Activated T-cell treated with anti-CD3 and anti-CD28 coated beads, Interleukin-2, amount 50 U/mL, for 72 hours (primary cell): ENCODE data around the gene BFAR. TPM values are rescaled to one million over a fixed set of nuclear protein-coding genes. Genes with fewer than 3 reads are reported as not detected.

ENCODE experiments used
- ATAC-seq, 2 donors: fragments of 150-1000 bp; cut with Tn5 transposase; replicated peaks in 1 of 2; 2 replicates each; pipeline ENCODE4 v1.10.0; 2021; ENCODE audit warnings: moderate library complexity in 2 of 2, mild to moderate bottlenecking in 1 of 2
- DNase-seq, 2 donors: peaks; one replicate each; pipeline ENCODE4 v3.0.0; 2021 to 2022; ENCODE audit warnings: mixed read lengths in 1 of 2
- H3K27ac Mint-ChIP-seq: one replicate; pipeline ENCODE4 v1.8.0; 2022; ENCODE audit warnings: mild to moderate bottlenecking, moderate library complexity, mixed read lengths
- H3K27me3 Mint-ChIP-seq: one replicate; pipeline ENCODE4 v1.8.0; 2022; ENCODE audit warnings: low read depth, mixed read lengths
- H3K36me3 Mint-ChIP-seq, 2 donors: one replicate each; pipeline ENCODE4 v1.8.0; 2022; ENCODE audit warnings: mixed read lengths in 2 of 2, mild to moderate bottlenecking in 1 of 2; ENCODE audit not compliant: insufficient read depth in 2 of 2
- H3K4me1 Mint-ChIP-seq: one replicate; pipeline ENCODE4 v1.8.0; 2022; ENCODE audit warnings: low read depth, mixed read lengths
- H3K4me3 Mint-ChIP-seq, 2 donors: one replicate each; pipeline ENCODE4 v1.8.0; 2022; ENCODE audit warnings: mild to moderate bottlenecking in 2 of 2, mixed read lengths in 2 of 2, moderate library complexity in 2 of 2
- H3K9me3 Mint-ChIP-seq, 2 donors: one replicate each; pipeline ENCODE4 v1.8.0; 2022; ENCODE audit warnings: mixed read lengths in 2 of 2
- total RNA-seq, 2 donors: library from RNA; stranded (reverse); gene quantifications; one replicate each; pipeline ENCODE4 v1.2.3, GENCODE V29; 2022

The BFAR gene, protein sequence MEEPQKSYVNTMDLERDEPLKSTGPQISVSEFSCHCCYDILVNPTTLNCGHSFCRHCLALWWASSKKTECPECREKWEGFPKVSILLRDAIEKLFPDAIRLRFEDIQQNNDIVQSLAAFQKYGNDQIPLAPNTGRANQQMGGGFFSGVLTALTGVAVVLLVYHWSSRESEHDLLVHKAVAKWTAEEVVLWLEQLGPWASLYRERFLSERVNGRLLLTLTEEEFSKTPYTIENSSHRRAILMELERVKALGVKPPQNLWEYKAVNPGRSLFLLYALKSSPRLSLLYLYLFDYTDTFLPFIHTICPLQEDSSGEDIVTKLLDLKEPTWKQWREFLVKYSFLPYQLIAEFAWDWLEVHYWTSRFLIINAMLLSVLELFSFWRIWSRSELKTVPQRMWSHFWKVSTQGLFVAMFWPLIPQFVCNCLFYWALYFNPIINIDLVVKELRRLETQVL
- 10 to 100 TPM; 67.3 to 79.7 TPM for total RNA-seq

- ATAC-seq (peak; percentile 82 to 83), DNase-seq (peak; percentile 99)
- Mint-ChIP-seq H3K36me3 (peaks cover 6 to 9% of the 10 kb centered on the region in 2 donors), H3K27me3 (no peaks in the 10 kb centered on the region), H3K9me3 (no peaks in the 10 kb centered on the region), H3K4me3 (peak within 1 kb of the TSS; percentile 99 to 100), H3K4me1 (peaks cover 69% of the 10 kb centered on the region), H3K27ac (peak within 1 kb of the TSS; percentile 95)
Observed at GRCh38 chr16:14632693-14633569, at the start of gene BFAR. Gene BFAR (plus strand): TSS chr16:14632951. CDS start chr16:14644347, 11,396 bp downstream.

DNA sequence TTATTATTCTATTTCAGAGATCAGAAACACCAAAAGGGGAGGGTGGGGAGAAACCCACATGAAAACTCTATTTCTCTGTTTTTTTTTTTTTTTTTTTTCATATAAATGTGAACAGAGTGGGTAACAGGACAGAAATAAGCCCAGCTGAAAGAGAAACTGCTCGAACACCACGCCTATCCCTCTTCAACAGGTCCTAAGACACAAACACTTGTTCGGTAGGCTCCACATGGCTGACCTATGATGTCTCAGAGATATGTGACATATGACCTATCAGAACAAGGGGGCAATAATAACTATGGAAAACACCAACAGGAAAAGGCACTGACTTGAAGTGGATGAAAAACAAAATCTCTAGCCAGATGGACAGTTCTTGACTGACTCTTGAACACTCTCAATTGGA, 47.5 kb upstream of the BFAR start:
- ATAC-seq (no peak), DNase-seq (no peak)
- H3K36me3 Mint-ChIP-seq, result peaks cover 11 to 31% of the 10 kb centered on the region in 2 donors
- H3K27me3 Mint-ChIP-seq, result no peaks in the 10 kb centered on the region
- no peak overlapping the region for H3K4me3 Mint-ChIP-seq
- no peaks in the 10 kb centered on the region for H3K9me3 Mint-ChIP-seq
- H3K4me1 Mint-ChIP-seq, result no peaks in the 10 kb centered on the region
- H3K27ac Mint-ChIP-seq, result no peak overlapping the region

DNA sequence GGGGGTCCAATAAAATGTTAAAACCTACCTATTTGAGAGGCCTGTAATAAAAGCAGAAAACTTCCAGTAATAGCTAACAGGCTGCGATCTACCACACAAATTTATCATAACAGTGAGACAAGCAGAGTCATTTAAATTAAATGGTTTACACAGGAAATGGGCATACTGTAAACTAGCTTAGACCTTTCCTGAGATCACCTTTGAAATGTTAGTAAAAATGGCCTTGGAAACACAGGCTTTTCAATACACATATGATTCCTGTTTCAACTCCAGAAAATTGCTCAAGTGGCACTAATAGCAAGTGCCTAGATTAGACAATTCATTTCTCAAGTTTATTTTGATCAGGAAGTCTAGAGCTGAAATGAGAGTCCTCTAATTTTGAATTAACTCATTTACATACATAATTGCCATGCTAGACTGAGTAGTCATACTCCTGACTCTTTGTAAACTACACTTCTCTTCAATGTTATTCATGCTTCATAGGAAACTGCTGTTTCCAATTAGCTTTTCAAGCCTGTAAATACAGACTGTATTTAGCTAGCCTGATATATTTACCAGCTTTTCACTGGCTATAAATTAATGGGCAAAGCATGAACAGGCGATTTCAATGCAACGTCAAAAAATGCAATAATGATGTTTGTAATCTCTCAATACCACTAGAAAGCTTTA, 46.0 kb upstream of the BFAR start:
- Mint-ChIP-seq H3K27ac (peak overlapping the region; percentile 7), H3K36me3 (peaks cover 11 to 32% of the 10 kb centered on the region in 2 donors)
- DNase-seq, result no peak

DNA sequence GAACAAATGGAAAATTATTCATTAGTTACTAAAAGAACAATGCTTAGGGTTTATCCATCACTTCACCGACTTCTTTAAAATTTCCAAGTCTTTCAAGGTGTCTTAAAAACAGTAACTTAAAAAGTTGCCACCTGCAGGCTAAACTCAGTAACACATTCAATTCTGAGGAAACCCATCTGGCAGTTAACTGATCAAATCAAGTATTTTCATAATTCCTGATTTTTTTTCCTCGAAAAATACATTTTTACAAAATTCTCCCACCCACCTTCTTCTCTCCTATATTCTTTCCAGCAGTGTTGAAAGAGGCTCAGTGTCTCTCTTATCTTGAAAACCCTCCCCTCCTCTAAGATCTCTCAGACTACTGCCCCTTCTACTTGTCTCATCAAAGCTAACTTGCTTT, 32.6 kb upstream of the BFAR start:
- DNase-seq, result no peak
- peaks cover 6 to 41% of the 10 kb centered on the region in 2 donors for H3K36me3 Mint-ChIP-seq
- H3K9me3 Mint-ChIP-seq, result no peaks in the 10 kb centered on the region
- H3K4me3 Mint-ChIP-seq, result no peak overlapping the region
- H3K27ac Mint-ChIP-seq, result peak overlapping the region; percentile 22
- ATAC-seq, result no peak
- H3K27me3 Mint-ChIP-seq, result no peaks in the 10 kb centered on the region
- H3K4me1 Mint-ChIP-seq, result no peaks in the 10 kb centered on the region

More for the DNA sequence above, 46.0 kb upstream of the BFAR start:
- ATAC-seq, result no peak
- no peaks in the 10 kb centered on the region for H3K9me3 Mint-ChIP-seq
- H3K4me3 Mint-ChIP-seq, result no peak overlapping the region
- no peaks in the 10 kb centered on the region for H3K4me1 Mint-ChIP-seq
- H3K27me3 Mint-ChIP-seq, result no peaks in the 10 kb centered on the region

DNA sequence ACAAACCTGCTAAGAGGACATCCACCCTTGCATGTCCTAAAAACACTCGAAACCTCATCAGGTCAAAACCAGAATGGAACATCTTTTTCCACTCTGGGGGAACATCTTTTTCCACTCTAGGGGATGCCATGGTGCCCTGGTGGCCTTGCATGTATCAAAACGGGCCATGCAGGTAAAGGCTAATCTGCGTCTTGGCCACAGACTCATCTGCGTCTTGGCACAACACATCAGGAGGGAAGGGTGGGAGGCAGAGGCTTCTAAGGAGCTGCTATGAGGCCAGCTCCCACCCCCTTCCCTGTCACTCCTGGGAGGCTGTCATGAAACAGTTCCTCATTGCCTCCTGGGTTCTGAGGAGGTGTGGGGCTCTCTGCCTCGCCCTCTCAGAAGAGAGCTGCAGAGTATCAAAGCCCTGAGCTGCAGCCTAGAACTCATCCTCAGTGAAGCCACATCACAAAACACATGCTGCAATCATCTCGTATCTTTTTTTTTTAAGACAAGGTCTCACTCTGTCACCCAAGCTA, 30.2 kb upstream of the BFAR start:
- H3K27me3 Mint-ChIP-seq, result no peaks in the 10 kb centered on the region
- no peak overlapping the region for H3K27ac Mint-ChIP-seq
- DNase-seq (no peak), ATAC-seq (no peak)
- peaks cover 8 to 44% of the 10 kb centered on the region in 2 donors for H3K36me3 Mint-ChIP-seq
- H3K9me3 Mint-ChIP-seq, result no peaks in the 10 kb centered on the region
- H3K4me1 Mint-ChIP-seq, result no peaks in the 10 kb centered on the region
- no peak overlapping the region for H3K4me3 Mint-ChIP-seq

DNA sequence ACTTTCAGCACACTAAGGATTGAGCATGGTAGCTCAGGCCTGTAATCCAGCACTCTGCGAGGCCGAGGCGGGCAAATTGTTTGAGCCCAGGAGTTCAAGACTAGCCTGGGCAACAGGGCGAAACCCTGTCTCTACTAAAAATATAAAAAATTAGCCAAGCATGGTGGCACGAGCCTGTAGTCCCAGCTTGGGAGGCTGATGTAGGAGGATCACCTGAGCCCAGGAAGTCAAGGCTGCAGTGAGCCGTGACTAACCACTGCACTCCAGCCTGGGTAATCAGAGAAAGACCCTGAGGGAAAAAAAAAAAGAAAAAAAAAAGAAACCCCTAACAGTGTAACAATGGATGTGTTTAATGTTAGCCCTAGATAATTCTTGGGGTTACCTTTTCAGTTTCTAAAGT, 26.6 kb upstream of the BFAR start:
- DNase-seq, result no peak
- no peak for ATAC-seq
- no peaks in the 10 kb centered on the region for H3K27me3 Mint-ChIP-seq
- H3K9me3 Mint-ChIP-seq, result no peaks in the 10 kb centered on the region
- H3K4me3 Mint-ChIP-seq, result no peak overlapping the region
- peaks cover 7 to 37% of the 10 kb centered on the region in 2 donors for H3K36me3 Mint-ChIP-seq
- H3K27ac Mint-ChIP-seq, result no peak overlapping the region
- no peaks in the 10 kb centered on the region for H3K4me1 Mint-ChIP-seq

DNA sequence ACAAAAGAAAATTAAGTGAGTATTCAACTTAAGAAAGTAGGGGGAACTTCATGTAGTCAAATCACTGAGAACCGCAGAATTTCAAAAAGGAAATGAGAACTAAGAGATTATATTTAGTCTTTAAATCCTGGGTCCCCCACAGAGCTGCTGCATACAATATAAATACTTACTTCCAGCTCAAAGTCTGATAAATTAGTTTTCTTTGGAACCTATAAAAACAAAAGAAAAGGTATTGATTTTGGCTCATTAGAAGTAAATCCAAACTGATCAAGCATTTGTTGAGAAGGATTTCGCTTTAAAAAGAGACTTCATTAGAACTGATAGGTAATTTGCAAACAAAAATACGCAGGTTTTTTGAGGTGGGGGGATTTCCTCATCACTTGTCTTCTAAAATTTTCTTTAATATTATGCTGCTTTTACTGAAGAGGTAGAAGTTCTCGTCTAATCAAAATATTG, 24.6 kb upstream of the BFAR start:
- H3K36me3 Mint-ChIP-seq, result peaks cover 4 to 27% of the 10 kb centered on the region in 2 donors
- ATAC-seq, result no peak
- no peaks in the 10 kb centered on the region for H3K9me3 Mint-ChIP-seq
- H3K27ac Mint-ChIP-seq, result no peak overlapping the region
- H3K4me1 Mint-ChIP-seq, result no peaks in the 10 kb centered on the region
- no peak for DNase-seq
- no peaks in the 10 kb centered on the region for H3K27me3 Mint-ChIP-seq
- no peak overlapping the region for H3K4me3 Mint-ChIP-seq

DNA sequence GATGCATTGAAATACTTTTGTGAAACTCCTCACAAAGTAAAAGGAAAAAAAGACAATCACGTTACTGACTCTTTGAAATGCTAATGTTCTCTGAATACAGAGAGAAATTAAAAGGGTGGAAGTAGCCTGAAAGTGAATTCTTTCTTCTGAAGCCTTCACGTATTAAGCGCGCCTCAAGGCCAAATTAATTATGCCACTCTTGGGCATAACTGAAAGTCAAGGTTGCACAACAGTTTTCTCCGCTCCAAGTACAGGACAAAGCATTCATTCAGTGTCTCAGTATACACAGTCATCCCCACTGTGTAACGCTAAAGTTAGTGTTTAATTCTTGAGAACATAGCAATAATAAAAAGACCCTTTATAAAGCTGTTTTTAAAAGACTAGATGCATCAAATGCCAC, 24.1 kb upstream of the BFAR start:
- Mint-ChIP-seq H3K27ac (peak overlapping the region; percentile 55), H3K4me3 (no peak overlapping the region), H3K9me3 (no peaks in the 10 kb centered on the region), H3K36me3 (peaks cover 4 to 28% of the 10 kb centered on the region in 2 donors), H3K27me3 (no peaks in the 10 kb centered on the region), H3K4me1 (no peaks in the 10 kb centered on the region)
- ATAC-seq (no peak), DNase-seq (no peak)

- H3K27me3 Mint-ChIP-seq, result no peaks in the 10 kb centered on the region
- DNase-seq (no peak), ATAC-seq (no peak)
- no peak overlapping the region for H3K27ac Mint-ChIP-seq
- H3K4me1 Mint-ChIP-seq, result no peaks in the 10 kb centered on the region
- no peaks in the 10 kb centered on the region for H3K9me3 Mint-ChIP-seq
- no peak overlapping the region for H3K4me3 Mint-ChIP-seq
- H3K36me3 Mint-ChIP-seq, result peaks cover 5 to 28% of the 10 kb centered on the region in 2 donors
Observed at GRCh38 chr16:14609716-14610115, 23.0 kb upstream of the BFAR start.

- Mint-ChIP-seq H3K4me1 (no peaks in the 10 kb centered on the region), H3K4me3 (no peak overlapping the region), H3K27ac (no peak overlapping the region), H3K9me3 (no peaks in the 10 kb centered on the region), H3K36me3 (peaks cover 6 to 24% of the 10 kb centered on the region in 2 donors), H3K27me3 (no peaks in the 10 kb centered on the region)
- ATAC-seq (no peak), DNase-seq (no peak)
Observed at GRCh38 chr16:14611660-14612059, 21.1 kb upstream of the BFAR start.

DNA sequence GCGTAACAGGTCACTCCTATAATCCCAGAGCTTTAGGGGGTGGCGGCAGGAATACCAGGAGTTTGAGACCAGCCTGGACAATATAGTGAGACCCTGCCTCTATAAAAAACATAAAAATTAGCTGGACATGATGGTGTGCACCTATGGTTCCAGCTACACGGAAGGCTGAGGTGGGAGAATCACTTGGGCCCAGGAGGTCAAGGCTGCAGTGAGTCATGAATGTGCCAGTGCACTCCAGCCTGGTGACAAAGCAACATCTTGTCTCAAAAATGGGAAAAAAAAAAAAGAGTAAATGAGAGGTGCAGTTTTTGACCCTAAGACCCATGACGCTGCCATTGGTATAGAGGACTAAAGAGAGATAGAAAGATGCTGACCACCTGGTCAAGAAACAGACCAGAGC, 18.8 kb upstream of the BFAR start:
- H3K27me3 Mint-ChIP-seq, result no peaks in the 10 kb centered on the region
- H3K4me3 Mint-ChIP-seq, result no peak overlapping the region
- no peaks in the 10 kb centered on the region for H3K9me3 Mint-ChIP-seq
- peaks cover 6 to 19% of the 10 kb centered on the region in 2 donors for H3K36me3 Mint-ChIP-seq
- no peak overlapping the region for H3K27ac Mint-ChIP-seq
- H3K4me1 Mint-ChIP-seq, result no peaks in the 10 kb centered on the region
- ATAC-seq, result no peak
- DNase-seq, result no peak

DNA sequence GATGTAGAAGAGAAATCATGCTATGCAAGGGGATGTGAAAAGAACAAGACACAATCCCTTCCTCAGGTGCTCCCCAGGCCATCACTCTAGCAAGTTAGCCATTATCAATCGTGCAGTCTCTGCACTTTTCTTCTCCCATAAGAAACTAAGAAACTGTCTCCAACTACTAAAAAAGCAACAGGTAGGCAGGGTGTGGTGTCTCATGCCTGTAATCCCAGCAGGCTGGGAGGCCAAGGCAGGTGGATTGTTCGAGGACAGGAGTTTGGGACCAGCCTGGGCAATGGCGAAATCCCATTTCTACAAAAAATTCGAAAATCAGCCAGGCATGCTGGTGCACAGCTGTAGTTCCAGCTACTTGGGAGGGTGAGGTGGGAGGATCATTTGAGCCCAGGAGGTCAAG, 16.5 kb upstream of the BFAR start:
- no peaks in the 10 kb centered on the region for H3K9me3 Mint-ChIP-seq
- H3K4me3 Mint-ChIP-seq, result no peak overlapping the region
- no peaks in the 10 kb centered on the region for H3K27me3 Mint-ChIP-seq
- no peak overlapping the region for H3K27ac Mint-ChIP-seq
- DNase-seq (no peak), ATAC-seq (no peak)
- H3K4me1 Mint-ChIP-seq, result no peaks in the 10 kb centered on the region
- peaks cover 6 to 13% of the 10 kb centered on the region in 2 donors for H3K36me3 Mint-ChIP-seq
